H1 (cell line): ENCODE results near the gene TOM1.

Experiments
- EP300 ChIP-seq, 2 experiments: IDR thresholded peaks; 1 replicate in 1 of 2; 2 replicates in 1 of 2; pipeline ENCODE4 v1.6.1; 2011 to 2012; ENCODE audit warnings: low read depth in 2 of 2, low read length in 2 of 2, mild to moderate bottlenecking in 2 of 2, borderline replicate concordance in 1 of 2, inconsistent platforms in 1 of 2, moderate library complexity in 1 of 2
- GABPA ChIP-seq: IDR thresholded peaks from 2 replicates; pipeline ENCODE4 v1.6.1; 2011; ENCODE audit warnings: mild to moderate bottlenecking, low read length, moderate library complexity, borderline replicate concordance; ENCODE audit not compliant: insufficient read depth
- POLR2AphosphoS5 ChIP-seq: IDR thresholded peaks from 2 replicates; pipeline ENCODE4 v1.6.1; 2011; ENCODE audit warnings: low read depth, low read length
- TF ChIP-seq, protein P1 (sequence below), 3 experiments: IDR thresholded peaks; 1 replicate in 2 of 3; 2 replicates in 1 of 3; pipeline versions ENCODE4 v1.5.1 to v1.6.1; 2011; ENCODE audit warnings: low read length in 3 of 3, mild to moderate bottlenecking in 3 of 3, inconsistent platforms in 2 of 3, low read depth in 1 of 3, moderate library complexity in 1 of 3; ENCODE audit not compliant: insufficient read depth in 1 of 3; ENCODE audit errors: control extremely low read depth in 1 of 3

DNA sequence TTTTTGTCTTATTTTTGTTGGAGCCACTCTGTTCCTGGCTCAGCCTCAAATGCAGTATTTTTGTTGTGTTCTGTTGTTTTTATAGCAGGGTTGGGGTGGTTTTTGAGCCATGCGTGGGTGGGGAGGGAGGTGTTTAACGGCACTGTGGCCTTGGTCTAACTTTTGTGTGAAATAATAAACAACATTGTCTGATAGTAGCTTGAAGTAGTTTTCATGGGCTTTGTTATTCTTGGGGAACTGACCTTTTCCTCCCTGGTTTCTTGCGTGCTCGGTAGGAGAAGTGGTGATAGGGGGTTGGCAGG lies 94.3 kb downstream of the TOM1 start:
- TF ChIP-seq EP300 (IDR thresholded peaks at IDR 0.05; ENCODE audit: borderline replicate concordance in 1 of 2, low read depth in 2 of 2, low read length in 2 of 2) (no peak), POLR2AphosphoS5 (no peak), GABPA (no peak)
- TF ChIP-seq, protein P1, sequence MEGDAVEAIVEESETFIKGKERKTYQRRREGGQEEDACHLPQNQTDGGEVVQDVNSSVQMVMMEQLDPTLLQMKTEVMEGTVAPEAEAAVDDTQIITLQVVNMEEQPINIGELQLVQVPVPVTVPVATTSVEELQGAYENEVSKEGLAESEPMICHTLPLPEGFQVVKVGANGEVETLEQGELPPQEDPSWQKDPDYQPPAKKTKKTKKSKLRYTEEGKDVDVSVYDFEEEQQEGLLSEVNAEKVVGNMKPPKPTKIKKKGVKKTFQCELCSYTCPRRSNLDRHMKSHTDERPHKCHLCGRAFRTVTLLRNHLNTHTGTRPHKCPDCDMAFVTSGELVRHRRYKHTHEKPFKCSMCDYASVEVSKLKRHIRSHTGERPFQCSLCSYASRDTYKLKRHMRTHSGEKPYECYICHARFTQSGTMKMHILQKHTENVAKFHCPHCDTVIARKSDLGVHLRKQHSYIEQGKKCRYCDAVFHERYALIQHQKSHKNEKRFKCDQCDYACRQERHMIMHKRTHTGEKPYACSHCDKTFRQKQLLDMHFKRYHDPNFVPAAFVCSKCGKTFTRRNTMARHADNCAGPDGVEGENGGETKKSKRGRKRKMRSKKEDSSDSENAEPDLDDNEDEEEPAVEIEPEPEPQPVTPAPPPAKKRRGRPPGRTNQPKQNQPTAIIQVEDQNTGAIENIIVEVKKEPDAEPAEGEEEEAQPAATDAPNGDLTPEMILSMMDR (IDR thresholded peaks at IDR 0.05; ENCODE audit: control extremely low read depth in 1 of 3, insufficient read depth in 1 of 3, low read depth in 1 of 3, low read length in 3 of 3), result no peak
